Esophagus squamous epithelium (tissue), 5 donors: ENCODE measurements around the gene CDH20. TPM values are rescaled to one million over a fixed set of nuclear protein-coding genes. Genes with fewer than 3 reads are reported as not detected.

Experiments used
- DNase-seq: peaks from one replicate; lab custom pipeline; 2025; lab: John Stamatoyannopoulos, UW
- H3K27ac ChIP-seq, 4 donors: fragments of 200-600 bp; sonication (generic); one replicate each; pipeline ENCODE4 v1.5.1; 2016 to 2019; ENCODE audit warnings: mild to moderate bottlenecking in 1 of 4
- H3K27me3 ChIP-seq, 4 donors: fragments of 200-600 bp; sonication (generic); 1 replicate in 3 of 4; 2 replicates in 1 of 4; pipeline versions ENCODE4 v1.5.1 to v1.6.0; 2017 to 2021; ENCODE audit warnings: antibody characterized with exemption in 1 of 4
- H3K36me3 ChIP-seq, 3 donors: fragments of 200-600 bp; sonication (generic); one replicate each; pipeline ENCODE4 v1.5.1; 2016 to 2019
- H3K4me1 ChIP-seq, 3 donors: fragments of 200-600 bp; sonication (generic); one replicate each; pipeline ENCODE4 v1.5.1; 2017 to 2019
- H3K4me3 ChIP-seq, 4 donors: fragments of 200-600 bp; sonication (generic); 1 replicate in 3 of 4; 2 replicates in 1 of 4; pipeline ENCODE4 v1.5.1; 2016 to 2019; ENCODE audit warnings: mild to moderate bottlenecking in 2 of 4, moderate library complexity in 1 of 4
- H3K9me3 ChIP-seq, 3 donors: fragments of 200-600 bp; sonication (generic); one replicate each; pipeline ENCODE4 v1.5.1; 2016 to 2019
- POLR2A ChIP-seq, 4 donors: fragments of 450-650 bp; IDR thresholded peaks; one replicate each; pipeline ENCODE4 v1.6.1; 2017; ENCODE audit warnings: antibody characterized with exemption in 4 of 4, mild to moderate bottlenecking in 4 of 4, moderate library complexity in 3 of 4
- WGBS, 2 donors: methylation state at CpG; one replicate each; pipeline ENCODE4 v1.1.5; 2018; 5-methylcytosine and 5-hydroxymethylcytosine counted together
- intact Hi-C: fragments of 100-400 bp; cut with DNase I; formaldehyde crosslinking; loops from one replicate; pipeline ENCODE4 v1.15.0; 2022
- total RNA-seq, 4 donors: library from RNA; depleted of rRNA; stranded (reverse); fragments of >200 nt; gene quantifications; one replicate each; pipeline ENCODE4 v1.1.0, GENCODE V29; 2016
- TF ChIP-seq, protein P1 (sequence below), 6 experiments: fragments of 450-650 bp in 4 of 6; fragments of 200-600 bp in 2 of 6; sonication (generic) in 2 of 6; IDR thresholded peaks; one replicate each; pipeline ENCODE4 v1.5.1; 2016 to 2019; ENCODE audit warnings: antibody characterized with exemption in 6 of 6, mild to moderate bottlenecking in 4 of 6, moderate library complexity in 4 of 6
- donor health status: DM: yes; HTN: yes; CAD: no.

Gene CDH20
- total RNA-seq, 4 donors from 2014 or later: 0.23 to 3.4 TPM; not detected in 2

DNA sequence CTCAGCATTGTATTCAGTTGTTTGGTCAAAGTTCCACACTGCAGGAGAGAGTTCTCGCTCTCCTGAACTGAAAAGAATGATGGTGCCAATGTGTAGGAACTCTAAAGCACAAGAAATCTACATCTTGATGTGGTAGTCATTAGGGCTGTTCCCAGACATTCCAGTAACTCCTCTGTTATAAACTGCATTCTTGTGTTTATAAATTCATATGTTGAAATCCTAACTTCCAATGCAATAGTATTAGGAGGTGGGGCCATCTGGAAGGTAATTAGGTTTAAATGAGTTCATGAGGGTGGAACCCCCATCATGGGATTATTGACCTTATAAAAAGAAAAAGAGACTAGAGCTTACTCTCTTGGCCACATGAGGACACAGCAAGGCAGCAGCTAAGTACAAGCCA is 239.6 kb downstream of the CDH20 start:
- no peaks in the 10 kb centered on the region for H3K4me1 ChIP-seq
- no peak for DNase-seq
- no peaks in the 10 kb centered on the region for H3K9me3 ChIP-seq
- WGBS, 2 donors: 75 to 100% methylated on average over 1 of the region's 1 CpG
- TF ChIP-seq POLR2A (IDR thresholded peaks at IDR 0.05): no peak
- TF ChIP-seq, protein P1, sequence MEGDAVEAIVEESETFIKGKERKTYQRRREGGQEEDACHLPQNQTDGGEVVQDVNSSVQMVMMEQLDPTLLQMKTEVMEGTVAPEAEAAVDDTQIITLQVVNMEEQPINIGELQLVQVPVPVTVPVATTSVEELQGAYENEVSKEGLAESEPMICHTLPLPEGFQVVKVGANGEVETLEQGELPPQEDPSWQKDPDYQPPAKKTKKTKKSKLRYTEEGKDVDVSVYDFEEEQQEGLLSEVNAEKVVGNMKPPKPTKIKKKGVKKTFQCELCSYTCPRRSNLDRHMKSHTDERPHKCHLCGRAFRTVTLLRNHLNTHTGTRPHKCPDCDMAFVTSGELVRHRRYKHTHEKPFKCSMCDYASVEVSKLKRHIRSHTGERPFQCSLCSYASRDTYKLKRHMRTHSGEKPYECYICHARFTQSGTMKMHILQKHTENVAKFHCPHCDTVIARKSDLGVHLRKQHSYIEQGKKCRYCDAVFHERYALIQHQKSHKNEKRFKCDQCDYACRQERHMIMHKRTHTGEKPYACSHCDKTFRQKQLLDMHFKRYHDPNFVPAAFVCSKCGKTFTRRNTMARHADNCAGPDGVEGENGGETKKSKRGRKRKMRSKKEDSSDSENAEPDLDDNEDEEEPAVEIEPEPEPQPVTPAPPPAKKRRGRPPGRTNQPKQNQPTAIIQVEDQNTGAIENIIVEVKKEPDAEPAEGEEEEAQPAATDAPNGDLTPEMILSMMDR (IDR thresholded peaks at IDR 0.05): no peak
- H3K27ac ChIP-seq: no peak overlapping the region
- no peaks in the 10 kb centered on the region for H3K36me3 ChIP-seq
- no peak overlapping the region for H3K4me3 ChIP-seq
- intact Hi-C loops: loop anchor here (10.0 kb wide), 1 partner anchor 552 kb away; no protein-coding TSS in a partner anchor
- peaks cover 0 to 8% (median 0%) of the 10 kb centered on the region in 4 donors for H3K27me3 ChIP-seq

DNA sequence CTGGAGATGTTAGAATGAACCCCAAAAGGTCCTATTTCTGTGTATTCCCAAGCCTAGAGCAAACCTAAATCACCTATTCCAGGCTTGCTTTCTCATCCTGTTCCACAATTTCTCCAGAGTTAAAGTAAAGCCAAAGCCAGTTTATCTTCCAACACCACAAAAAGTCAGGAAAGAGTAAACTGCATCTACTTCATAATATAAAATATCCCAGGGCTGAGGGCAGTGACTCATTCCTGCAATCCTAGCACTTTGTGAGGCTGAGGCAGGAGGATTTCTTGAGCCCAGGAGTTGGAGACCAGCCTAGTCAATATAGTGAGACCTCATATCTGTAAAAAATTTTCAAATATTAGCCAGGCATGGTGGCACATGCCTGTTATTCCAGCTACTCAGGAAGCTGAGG is 241.4 kb downstream of the CDH20 start:
- Histone ChIP-seq H3K4me3 (no peak overlapping the region), H3K4me1 (peaks cover 2 to 5% (median 3%) of the 10 kb centered on the region in 3 donors), H3K27ac (no peak overlapping the region), H3K9me3 (no peaks in the 10 kb centered on the region), H3K27me3 (peaks cover 0 to 9% (median 0%) of the 10 kb centered on the region in 4 donors), H3K36me3 (no peaks in the 10 kb centered on the region)
- no peak for TF ChIP-seq POLR2A (IDR thresholded peaks at IDR 0.05)
- DNase-seq: no peak
- intact Hi-C loops: loop anchor here (10.0 kb wide), 1 partner anchor 550 kb away; no protein-coding TSS in a partner anchor

DNA sequence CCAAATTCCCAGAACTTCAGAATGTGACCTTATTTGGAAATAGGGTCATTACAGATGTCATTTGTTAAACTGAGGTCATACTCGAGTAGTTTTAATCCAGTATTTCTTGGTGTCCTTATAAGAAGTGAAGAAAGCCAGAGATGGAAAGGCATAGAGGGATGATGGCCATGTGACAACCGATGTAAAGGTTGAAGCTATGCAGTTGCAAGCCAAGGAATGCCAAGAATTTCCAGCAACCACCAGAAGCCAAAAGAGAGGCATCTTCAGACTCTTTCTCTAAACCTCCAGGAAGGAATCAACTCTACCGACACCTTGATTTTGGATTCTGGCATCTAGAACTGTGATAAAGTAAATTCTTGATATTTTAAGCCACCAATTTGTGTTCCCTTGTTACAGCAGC is 242.2 kb downstream of the CDH20 start:
- no peak for TF ChIP-seq POLR2A (IDR thresholded peaks at IDR 0.05)
- TF ChIP-seq, protein P1 (IDR thresholded peaks at IDR 0.05): no peak
- intact Hi-C loops: loop anchor here (10.0 kb wide), 1 partner anchor 549 kb away; no protein-coding TSS in a partner anchor
- H3K27me3 ChIP-seq: peaks cover 0 to 9% (median 0%) of the 10 kb centered on the region in 4 donors
- no peak overlapping the region for H3K4me3 ChIP-seq
- DNase-seq: no peak
- no peaks in the 10 kb centered on the region for H3K36me3 ChIP-seq
- peaks cover 4 to 11% (median 4%) of the 10 kb centered on the region in 3 donors for H3K4me1 ChIP-seq
- H3K9me3 ChIP-seq: no peaks in the 10 kb centered on the region
- 65 to 76% methylated on average over 3 of the region's 3 CpGs for WGBS, 2 donors
- H3K27ac ChIP-seq: no peak overlapping the region

DNA sequence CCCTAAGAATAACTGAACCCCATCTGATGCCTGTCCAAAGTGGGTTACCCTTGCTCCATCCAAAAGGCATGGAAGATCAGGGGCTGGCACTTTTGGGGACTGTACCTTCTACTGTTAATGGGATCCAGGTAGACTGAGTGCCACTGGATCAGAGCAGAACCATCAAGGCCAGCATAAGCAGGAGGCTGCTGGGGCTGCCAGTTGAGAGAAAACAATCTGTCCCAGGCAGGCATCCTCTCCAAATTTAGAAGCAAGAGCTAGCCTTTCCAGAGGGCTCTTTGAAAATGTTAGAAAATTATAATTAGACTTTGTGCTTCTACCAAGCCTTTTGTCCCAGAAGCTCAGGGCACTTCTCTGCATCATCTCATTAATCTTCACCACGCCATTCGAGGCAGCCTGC is 245.6 kb downstream of the CDH20 start:
- Histone ChIP-seq H3K27me3 (peaks cover 0 to 12% (median 0%) of the 10 kb centered on the region in 4 donors), H3K27ac (no peak overlapping the region), H3K4me3 (no peak overlapping the region), H3K9me3 (no peaks in the 10 kb centered on the region), H3K4me1 (peaks cover 4 to 30% (median 12%) of the 10 kb centered on the region in 3 donors), H3K36me3 (no peaks in the 10 kb centered on the region)
- no peak for TF ChIP-seq POLR2A (IDR thresholded peaks at IDR 0.05)
- TF ChIP-seq, protein P1 (IDR thresholded peaks at IDR 0.05): no peak
- intact Hi-C loops: loop anchor here (10.0 kb wide), 1 partner anchor 546 kb away; no protein-coding TSS in a partner anchor
- whole genome bisulfite sequencing, 2 donors: 54 to 64% methylated on average over 2 of the region's 2 CpGs
- no peak for DNase-seq

DNA sequence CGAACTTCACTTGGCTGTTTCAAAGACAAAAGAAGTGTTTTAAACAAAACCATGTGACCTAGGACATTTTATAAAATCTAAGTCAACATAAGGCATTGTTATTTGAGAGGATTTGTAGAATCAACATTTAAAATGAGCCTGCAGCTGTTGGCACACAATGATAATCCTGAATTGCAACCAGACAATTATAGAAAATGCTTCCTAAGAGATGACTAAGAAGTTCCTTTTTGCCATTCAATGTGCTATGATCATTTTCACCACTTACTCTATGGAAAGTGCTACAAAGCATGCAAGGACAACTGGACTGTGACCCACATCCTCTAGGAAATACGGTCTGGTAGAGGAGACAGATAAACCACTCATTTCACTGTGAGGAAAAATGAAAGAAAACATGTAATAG is 246.4 kb downstream of the CDH20 start:
- TF ChIP-seq, protein P1 (IDR thresholded peaks at IDR 0.05): no peak
- no peak for TF ChIP-seq POLR2A (IDR thresholded peaks at IDR 0.05)
- Histone ChIP-seq H3K9me3 (no peaks in the 10 kb centered on the region), H3K4me3 (no peak overlapping the region), H3K27ac (no peak overlapping the region), H3K27me3 (peaks cover 0 to 12% (median 0%) of the 10 kb centered on the region in 4 donors), H3K4me1 (peaks cover 4 to 30% (median 12%) of the 10 kb centered on the region in 3 donors), H3K36me3 (no peaks in the 10 kb centered on the region)
- WGBS, 2 donors: 19 to 26% methylated on average over 2 of the region's 2 CpGs
- no peak for DNase-seq
- intact Hi-C loops: loop anchor here (10.0 kb wide), 1 partner anchor 545 kb away; no protein-coding TSS in a partner anchor
